HG02970 (cell line): Measurements from ENCODE around the gene HSPA5.
"Not testable (repeated sequence)": the region's sequence is repeated elsewhere in the genome, so short reads cannot be mapped to it uniquely, and the experiment has no call there.

Experiments used
- ATAC-seq: cut with Tn5 transposase; IDR thresholded peaks from one replicate; pipeline ENCODE4 v1.9.1; 2021; ENCODE audit warnings: mild to moderate bottlenecking, moderate library complexity, moderate number of reproducible peaks; ENCODE audit not compliant: unreplicated experiment, low FRiP score

Gene HSPA5

DNA sequence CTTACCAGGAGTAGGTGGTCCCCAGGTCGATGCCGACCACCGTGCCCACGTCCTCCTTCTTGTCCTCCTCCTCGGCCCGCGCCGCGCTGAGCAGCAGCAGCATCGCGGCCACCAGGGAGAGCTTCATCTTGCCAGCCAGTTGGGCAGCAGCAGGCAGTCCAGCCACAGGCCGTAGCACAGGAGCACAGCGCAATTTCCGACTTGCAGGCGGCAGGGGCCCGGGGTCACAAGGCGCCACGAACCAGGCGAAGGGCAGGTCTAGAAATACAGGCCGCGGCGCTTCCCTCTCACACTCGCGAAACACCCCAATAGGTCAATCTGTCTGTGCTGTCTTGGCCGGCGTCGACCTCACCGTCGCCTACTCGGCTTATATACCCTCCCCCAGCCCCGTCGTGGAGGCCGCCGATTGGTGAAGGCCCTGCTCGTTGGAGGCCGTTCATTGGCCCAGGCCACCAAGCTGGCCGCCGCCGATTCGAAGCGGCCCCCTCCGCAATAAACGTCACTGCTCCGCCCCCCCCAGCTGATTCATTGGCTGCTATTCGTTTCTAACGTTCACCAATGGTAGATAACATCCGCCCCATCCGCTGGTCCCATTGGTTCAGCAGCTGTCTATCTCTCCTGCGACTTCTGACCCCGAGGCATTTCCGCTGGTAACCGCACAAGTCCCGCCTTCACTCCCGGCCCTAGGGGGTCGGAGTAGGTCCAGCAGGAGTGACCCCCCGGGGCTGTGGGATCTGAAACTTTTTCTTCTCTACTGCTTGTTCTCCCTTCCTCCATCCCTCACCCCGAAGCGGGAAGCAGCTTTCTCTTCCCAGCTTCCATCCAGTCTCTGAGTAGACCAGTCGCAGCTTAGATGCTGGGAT lies at the start of gene HSPA5:
TSS of gene HSPA5 (minus strand) at position 344 of the 863 bp plus-strand sequence. CDS start at position 127, 217 bp downstream.
- ATAC-seq = peak; percentile 91

DNA sequence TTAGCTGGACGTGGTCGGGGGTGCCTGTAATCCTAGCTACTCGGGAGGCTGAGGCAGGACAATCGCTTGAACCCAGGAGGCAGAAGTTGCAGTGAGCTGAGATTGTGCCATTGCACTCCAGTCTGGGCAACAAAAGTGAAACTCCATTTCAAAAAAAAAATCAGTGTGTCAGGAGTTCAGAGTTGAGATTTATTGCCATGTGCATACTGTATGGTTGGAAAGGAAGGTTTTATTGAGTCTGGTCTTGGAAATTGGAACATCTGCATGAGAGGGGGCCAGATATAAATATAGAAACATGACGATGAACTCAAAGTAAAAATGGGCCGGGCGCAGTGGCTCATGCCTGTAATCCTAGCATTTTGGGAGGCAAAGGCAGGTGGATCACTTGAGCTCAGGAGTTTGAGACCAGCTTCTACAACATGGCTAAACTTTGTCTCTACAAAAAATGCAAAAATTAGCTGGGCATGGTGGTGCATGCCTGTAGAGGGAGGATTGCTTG lies 45.8 kb upstream of the HSPA5 start:
- not testable (repeated sequence) for ATAC-seq

DNA sequence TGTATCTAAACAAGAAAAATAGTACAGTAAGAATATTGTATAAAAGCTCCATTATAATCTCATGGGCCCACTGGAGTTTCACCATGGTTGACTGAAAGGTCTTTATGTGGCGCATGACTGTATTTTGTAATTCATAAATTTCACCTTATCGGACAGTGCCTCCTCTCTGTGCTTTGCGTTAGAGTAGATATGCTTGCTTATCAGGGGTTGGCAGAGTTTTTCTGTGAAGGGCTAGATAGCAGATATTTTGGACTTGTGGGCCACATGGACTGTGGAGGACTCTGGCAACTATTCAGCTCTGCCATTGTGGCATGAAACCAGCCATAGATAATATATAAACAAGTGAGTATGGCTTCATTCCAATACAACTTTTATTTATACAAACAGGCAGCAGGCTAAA lies 43.7 kb upstream of the HSPA5 start:
- ATAC-seq = no peak

DNA sequence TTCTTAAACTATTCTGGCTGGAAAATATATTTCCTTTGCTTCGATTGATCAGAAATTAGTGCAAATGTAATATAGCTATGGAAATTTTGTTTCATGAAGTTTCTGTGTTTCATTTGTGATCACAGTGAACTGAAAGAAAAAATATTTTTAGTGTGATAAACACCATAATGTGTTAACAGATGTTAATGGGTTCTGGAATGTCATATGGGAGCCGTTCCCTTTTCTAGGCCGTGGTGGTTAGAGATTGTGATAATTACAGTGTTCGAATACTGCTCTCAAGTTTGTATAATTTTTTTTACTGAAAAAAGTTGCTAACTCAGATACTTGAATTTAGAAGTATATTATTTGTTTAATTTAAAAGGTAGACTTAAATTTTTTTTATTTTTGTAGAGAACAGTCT lies 39.8 kb upstream of the HSPA5 start:
- no peak for ATAC-seq

DNA sequence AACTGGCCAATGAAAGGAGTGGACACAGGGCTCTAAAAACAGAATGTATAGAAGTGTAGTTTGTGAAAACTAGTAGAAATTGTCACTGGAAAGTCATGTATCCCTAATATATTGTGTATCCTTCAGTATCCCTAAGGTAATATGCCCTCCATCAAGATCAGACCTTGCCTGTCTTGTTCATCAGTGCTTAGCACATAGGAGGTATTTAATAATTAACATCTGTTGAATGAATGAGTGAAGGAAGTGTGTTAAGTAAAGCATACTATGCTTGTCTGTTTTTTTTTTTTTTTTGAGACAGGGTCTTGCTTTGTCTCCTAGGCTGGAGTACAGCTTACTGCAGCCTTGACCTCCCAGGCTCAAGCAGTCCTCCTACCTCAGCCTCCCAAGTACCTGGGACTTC lies 36.3 kb upstream of the HSPA5 start:
- ATAC-seq = no peak

DNA sequence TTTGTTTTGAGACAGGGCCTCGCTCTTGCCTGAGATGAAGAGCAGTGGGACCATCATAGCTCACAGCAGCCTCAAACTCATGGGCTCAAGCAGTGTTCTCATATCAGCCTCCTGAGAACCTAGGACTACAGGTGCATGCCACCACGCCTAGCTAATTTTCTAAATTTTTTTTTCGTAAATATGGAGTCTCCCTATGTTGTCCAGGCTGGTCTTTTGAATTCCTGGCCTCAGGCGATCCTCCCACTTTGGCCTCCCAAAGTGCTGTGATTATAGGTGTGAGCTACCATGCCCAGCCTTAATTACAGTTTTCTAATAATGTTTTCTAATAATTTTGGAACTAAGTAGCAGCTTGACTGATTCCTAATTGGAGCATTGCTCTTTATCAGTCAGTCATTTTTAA lies 35.6 kb upstream of the HSPA5 start:
- ATAC-seq = no peak

DNA sequence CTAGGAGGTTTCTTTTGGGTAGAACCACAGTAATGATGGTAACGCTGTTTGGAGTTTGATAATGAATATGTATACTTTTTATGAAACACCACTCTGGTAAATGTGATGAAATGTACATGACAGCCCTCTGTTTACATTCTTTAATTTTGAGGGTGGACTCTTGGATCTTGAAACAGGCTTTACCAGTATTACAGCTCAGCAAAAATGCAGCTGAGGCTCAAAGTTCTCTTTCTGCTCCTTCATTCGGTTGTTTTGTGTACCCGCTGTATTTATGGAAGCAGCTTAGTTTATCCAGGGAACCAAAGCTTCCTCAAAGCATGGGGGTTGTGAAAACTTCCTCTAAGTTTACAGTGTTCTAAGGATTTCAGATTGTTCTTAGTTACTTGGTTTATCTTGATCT lies 31.6 kb upstream of the HSPA5 start:
- no peak for ATAC-seq

DNA sequence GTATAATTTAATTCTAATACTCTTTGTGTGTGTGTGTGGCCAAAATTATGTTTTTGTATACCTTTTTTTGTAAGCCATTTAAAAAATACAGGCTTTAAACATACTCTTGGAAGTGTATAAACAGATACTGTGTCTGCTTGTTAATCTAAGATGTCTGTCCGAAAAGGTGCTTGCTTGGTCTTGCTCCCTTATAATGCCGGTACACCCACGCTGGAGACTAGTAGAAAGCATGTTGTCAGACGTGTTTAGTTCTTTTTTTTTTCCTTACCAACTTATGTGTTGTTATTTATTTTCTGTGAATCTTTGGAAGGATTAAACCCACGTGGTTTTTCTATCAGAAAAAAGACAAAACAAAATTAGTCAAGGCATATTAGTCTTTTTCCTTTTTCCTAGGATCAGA lies 29.9 kb upstream of the HSPA5 start:
- ATAC-seq = no peak

DNA sequence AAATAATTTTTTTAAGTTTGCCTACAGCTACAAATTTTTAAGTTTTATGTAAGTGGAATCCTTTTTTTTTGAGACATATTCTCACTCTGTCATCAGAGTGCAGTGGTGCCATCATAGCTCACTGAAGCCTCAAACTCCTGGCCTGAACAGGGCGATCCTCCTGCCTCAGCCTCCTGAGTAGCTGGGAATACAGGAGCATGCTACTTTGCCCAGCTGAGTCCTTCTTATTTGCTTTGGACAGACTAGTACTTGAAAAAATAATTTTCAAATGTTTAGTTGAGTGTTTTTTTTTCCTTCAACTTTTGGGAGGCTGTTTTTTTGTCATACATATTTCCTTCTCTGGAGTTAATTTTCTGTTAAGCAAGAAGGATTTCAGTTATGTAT lies 27.9 kb upstream of the HSPA5 start:
- ATAC-seq = no peak

DNA sequence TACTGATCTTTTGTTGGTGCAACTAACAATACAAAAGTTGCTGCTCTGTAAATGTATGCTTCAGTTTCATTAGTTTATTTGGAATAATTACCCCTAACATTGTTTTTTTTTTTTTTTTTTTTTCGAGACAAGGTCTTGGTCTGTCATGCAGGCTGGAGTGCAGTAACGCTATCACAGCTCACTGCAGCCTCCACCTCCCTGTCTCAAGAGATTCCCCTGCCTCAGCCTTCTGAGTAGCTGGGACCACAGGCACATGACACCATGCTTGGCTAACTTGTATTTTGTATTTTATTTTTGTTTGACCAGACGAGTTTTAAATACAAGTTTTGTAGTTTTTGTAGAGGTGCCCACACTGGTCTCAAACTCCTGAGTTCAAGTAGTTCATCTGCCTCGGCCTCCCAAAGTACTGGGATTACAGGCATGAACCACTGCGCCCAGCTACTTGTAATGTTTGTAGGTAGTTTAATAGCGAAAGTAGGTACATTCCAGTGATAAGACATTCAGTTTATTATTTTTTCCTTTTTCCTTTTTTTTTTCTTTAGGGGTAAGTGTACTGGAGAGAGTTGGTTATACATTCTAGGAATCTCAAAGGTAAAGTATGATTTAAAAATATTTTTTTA lies 27.4 kb upstream of the HSPA5 start:
- no peak for ATAC-seq

DNA sequence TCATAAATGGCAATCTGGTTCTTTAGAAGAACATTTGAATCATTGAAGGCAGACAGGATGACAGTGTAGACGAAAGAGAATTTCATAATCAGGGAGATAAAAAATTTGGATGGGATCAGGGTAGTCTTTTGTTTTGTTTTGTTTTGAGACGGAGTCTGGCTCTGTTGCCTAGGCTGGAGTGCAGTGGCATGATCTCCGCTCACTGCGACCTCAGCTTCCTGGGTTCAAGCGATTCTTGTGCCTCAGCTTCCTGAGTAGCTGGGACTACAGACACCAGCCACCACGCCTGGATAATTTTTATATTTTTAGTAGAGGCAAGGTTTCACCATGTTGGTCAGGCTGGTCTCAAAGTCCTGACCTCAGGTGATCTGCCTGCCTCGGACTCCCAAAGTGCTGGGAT lies 22.9 kb upstream of the HSPA5 start:
- ATAC-seq = not testable (repeated sequence)

DNA sequence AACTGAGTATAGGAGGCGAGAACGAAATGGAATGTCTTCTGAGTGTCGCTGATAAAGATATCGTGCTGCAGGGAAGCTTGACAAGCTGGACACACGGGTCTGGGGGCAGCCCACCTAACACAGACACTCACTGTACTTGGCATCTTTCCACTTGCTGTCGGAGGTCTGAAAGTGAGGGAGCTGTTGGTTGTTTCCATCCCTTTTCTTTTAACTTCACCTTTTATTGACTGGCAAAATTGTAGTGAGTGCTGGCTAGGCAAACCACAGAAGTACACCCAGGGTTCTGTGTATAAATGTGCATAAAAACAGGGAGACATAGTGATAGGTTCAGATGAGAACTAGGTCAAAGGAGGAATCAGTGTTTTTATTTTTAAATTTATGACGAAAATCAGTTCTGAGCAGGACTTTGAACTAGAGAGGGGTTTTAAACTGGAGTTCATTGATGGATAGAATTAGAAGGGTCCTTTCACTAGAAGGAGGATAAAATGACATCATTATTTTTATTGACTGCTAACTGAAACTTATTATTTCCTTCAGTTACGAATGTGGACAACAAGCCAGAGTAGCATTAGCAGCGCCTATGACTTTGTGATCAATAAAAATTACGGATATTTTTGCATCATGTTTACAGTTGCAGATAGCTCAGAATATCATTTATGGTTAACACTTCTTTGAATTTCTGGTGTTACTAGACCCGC lies 21.3 kb upstream of the HSPA5 start:
- no peak for ATAC-seq

DNA sequence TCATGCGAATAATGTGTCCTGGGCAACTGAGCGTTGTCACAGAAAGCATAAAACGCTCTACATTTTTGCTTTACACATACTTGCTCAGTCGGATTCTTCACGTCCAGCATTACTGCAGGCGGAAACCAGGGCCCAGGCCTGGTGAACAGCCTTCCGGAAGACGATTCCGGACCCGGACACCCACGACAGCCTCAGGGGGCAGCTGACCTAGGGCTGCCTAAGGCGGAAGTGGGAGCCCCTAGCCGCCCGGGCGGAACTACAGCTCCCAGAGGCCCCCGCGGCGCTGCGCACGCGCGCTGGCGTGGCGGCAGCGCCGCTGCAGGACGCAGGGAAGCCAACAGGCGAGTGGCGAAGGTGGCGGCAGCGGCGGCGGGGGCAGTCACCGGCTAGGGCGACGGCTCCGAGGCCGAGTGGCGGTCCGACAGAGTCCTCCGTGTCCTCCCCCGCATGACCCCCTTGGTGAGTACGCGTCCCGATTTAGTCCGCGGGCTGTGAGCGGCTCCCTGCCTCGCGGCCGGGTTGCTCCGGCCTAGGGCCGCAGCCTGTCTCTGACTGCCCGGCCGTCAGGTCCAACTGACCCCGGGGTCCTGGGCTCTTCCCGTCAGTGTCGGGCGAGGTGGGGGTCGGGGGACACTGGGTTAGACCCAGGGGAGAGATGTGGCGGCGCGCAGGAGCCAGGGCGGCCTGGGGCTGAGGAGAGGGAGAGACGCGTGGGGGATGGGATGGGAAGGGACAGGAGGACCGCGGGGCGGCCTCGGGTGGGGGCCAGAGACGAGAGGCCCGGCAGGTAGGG lies 20.6 kb upstream of the HSPA5 start, which contains the start of gene GAPVD1:
TSS of gene GAPVD1 (plus strand) at position 326 of the 793 bp plus-strand sequence. CDS start 37,096 bp downstream, outside the sequence.
- peak; percentile 90 for ATAC-seq

DNA sequence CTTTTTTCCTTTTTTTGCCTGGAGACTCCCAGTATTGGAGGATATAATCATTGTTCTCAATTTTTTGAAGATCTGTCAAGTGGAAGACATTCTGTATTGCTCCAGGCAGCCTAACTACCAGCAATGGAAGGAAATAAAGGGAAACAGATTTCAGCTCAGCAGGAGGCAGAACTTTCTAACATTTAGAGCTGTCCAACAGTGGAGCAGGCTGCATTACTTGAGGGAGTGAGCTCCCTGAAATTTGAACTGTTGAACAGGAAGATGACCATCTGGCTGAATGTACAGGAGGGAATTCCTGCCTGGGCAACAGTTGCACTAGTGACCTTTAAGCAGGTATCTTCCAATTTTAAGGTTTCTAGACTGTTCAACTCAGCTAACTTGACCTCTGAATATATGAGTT lies 19.4 kb upstream of the HSPA5 start:
- ATAC-seq = no peak

DNA sequence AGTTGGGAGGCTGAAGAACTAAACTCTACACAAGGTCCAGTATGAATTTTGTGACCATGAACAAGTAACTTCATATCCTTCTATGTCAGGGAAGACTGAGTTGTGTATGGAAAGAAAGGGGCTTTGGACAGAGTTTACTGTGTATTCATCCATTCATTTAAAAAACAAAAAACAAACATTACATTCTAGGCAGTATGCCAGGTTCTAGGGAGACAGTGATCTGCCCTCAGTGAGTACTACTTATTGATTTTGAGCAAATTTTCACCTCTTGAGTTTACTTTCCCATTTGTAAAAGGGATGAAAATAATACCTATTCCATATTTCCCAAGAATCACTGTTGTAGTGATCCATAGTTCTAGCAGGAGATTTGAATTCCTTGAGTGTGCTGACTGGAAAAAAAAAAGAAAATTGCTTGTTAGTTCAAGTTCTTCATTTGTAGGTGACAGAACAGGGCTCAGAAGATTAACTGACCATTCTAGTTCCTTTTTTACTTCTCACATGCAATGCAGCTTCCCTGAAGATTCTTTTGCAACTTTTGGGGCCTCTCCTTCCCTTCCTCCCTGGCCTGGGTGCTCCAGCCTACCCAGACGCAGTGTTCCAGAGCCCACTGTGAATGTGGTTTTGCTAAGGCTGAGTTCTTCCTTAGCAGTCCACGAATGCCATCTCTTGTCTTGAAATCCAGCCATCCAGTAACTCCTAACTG lies 17.8 kb upstream of the HSPA5 start:
- ATAC-seq = no peak

DNA sequence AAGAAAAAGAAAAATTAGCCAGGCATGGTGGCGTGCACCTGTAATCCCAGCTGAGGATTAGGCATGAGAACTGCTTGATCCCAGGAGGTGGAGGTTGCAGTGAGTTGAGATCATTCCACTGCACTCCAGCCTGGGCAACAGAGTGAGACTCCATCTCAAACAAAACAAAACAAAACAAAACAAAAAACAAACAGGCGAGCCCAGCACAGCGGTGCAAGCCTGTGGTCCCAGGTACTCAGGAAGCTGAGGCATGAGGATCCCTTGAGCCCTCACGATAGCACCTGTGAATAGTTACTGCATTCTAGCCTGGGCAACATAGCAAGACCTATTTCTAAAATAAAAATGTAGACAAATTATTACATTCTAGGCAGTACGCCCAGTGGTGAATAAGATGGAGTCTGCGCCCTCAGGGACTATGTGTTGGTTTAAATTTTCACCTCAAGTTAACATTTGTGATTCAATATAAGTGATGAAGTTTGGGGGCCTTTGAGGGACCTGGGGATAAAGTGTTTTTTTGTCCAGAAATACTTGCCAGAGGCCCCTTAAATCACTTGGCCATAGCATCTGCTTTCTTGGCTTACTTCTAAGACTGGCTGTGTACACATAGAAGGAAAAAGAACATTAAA lies 17.1 kb upstream of the HSPA5 start:
- no peak for ATAC-seq

DNA sequence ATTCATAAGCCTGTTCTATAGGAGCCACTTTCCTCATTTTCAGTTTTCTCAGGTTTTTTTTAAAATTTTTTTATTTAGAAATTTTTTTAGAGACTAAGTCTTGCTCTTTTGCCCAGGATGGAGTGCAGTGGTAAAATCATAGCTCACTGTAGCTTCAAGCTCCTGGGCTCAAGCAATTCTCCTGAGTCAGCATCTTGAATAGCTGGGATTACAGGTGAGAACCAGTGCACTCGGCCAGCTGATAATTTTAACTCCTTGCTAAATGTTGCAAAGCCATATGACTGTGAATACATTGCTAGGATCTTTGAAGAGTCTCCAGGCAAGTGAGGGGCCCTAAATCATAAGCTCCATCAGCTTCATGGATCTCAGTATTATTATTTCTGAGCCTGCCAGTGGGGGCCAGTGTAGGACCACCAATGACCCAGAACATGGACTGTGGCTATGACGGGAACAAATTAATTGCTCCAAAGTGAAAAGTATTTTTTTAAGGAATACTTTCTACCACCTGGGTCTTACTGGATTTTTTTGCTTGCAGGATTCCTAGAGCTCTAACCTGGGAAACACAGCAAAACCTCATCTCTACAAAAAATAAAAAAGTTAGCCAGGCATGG lies 14.7 kb upstream of the HSPA5 start:
- no peak for ATAC-seq

DNA sequence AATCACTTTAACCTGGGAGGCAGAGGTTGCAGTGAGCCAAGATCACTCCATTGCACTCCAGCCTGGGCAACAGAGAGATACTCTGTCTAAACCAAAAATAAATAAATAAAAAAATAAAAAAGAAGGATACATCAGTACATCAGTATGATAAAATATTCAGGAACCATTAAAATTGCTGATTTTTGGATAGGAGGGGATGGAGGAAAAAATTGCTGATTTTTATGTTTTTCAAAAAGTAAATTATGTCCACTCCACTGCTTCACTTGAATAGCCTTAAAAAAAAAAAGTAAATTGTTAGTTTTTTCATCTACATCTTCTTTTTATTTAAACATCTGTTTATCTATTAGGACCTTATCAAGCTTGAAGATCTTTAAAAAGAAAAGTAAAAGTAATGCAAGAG lies 13.1 kb upstream of the HSPA5 start:
- no peak for ATAC-seq

DNA sequence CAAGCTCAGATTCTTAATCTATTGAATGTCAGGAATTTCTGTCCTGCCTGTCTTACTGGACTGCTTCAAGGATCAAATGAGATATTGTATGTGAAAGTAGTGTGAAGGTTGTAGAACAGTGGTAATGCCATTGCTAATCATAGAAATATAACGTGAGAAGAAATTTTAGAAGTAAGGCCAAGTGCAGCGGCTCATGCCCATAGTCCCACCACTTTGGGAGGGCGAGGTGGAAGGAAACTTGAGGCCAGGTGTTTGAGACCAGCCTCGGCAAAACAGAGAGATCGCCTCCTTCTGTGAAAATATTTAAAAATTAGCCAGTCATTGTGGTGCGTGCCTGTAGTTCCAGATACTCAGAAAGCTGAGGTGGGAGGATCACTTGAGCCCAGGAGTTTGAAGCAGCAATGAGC lies 5.1 kb upstream of the HSPA5 start:
- no peak for ATAC-seq
